Stomach (tissue), 4 donors: Measurements from ENCODE around the gene LDLRAD3.

Experiments used
- EP300 ChIP-seq: sonication (generic); formaldehyde crosslinking; IDR thresholded peaks from one replicate; pipeline ENCODE4 v1.6.1; 2017; ENCODE audit warnings: antibody characterized with exemption
- POLR2AphosphoS5 ChIP-seq, 3 donors: sonication (generic); formaldehyde crosslinking; IDR thresholded peaks; one replicate each; pipeline ENCODE4 v1.6.1; 2016; ENCODE audit warnings: antibody characterized with exemption in 3 of 3
- TF ChIP-seq, protein P1 (sequence below), 7 experiments: fragments of 450-650 bp in 4 of 7; fragments of 200-600 bp in 3 of 7; sonication (generic) in 3 of 7; IDR thresholded peaks; one replicate each; pipeline ENCODE4 v1.5.1; 2016 to 2019; ENCODE audit warnings: antibody characterized with exemption in 7 of 7, control low read depth in 2 of 7, mild to moderate bottlenecking in 1 of 7

DNA sequence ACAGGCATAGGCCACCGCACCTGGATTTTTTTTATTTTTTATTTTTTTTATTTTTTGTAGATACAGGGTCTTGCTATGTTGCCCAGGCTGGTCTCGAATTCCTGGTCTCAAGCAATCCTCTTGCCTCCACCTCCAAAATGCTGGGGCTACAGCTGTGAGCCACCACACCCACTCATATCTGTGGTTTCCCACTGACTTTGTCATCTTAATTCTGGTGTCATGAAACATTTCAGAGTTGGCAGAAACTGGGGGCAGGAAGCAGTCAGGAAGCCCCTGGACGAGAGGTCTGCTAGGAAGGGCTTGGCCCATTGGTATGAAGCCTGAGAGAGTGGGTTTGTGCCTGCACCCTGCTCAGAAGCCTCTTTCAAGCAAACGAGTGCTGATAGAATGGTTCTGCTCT is 296.3 kb downstream of the LDLRAD3 start:
- TF ChIP-seq EP300 (no peak), POLR2AphosphoS5 (IDR thresholded peaks at IDR 0.05) (no peak)
- TF ChIP-seq, protein P1, sequence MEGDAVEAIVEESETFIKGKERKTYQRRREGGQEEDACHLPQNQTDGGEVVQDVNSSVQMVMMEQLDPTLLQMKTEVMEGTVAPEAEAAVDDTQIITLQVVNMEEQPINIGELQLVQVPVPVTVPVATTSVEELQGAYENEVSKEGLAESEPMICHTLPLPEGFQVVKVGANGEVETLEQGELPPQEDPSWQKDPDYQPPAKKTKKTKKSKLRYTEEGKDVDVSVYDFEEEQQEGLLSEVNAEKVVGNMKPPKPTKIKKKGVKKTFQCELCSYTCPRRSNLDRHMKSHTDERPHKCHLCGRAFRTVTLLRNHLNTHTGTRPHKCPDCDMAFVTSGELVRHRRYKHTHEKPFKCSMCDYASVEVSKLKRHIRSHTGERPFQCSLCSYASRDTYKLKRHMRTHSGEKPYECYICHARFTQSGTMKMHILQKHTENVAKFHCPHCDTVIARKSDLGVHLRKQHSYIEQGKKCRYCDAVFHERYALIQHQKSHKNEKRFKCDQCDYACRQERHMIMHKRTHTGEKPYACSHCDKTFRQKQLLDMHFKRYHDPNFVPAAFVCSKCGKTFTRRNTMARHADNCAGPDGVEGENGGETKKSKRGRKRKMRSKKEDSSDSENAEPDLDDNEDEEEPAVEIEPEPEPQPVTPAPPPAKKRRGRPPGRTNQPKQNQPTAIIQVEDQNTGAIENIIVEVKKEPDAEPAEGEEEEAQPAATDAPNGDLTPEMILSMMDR (IDR thresholded peaks at IDR 0.05): no peak
